Kidney (tissue), 14 donors: ENCODE measurements around the gene CYBA. TPM values are rescaled to one million over a fixed set of nuclear protein-coding genes. Genes with fewer than 3 reads are reported as not detected.

Experiments used
- DNase-seq, 5 donors: peaks; one replicate each; pipeline ENCODE4 v3.0.0-alpha.2; 2013 to 2020
- FAIRE-seq: peaks from 2 replicates; lab custom pipeline; 2012; peaks lifted over from hg19 to GRCh38; lab: Jason Lieb, UNC
- H3K27ac ChIP-seq, 2 donors: one replicate each; pipeline ENCODE4 v1.7.0; 2013; ENCODE audit warnings: low read depth in 2 of 2, low read length in 2 of 2, inconsistent platforms in 1 of 2
- H3K27me3 ChIP-seq: one replicate; pipeline ENCODE4 v1.7.1; 2013; ENCODE audit warnings: low read length, inconsistent platforms; ENCODE audit not compliant: control insufficient read depth, insufficient read depth
- H3K36me3 ChIP-seq, 3 donors: one replicate each; pipeline versions ENCODE4 v1.7.0 to v1.7.1; 2013; ENCODE audit warnings: low read length in 3 of 3, control low read depth in 1 of 3, inconsistent platforms in 1 of 3; ENCODE audit not compliant: insufficient read depth in 3 of 3, control insufficient read depth in 2 of 3
- H3K4me1 ChIP-seq, 3 donors: one replicate each; pipeline versions ENCODE4 v1.7.0 to v1.7.1; 2013; ENCODE audit warnings: low read length in 3 of 3, inconsistent platforms in 1 of 3, low read depth in 1 of 3; ENCODE audit not compliant: control insufficient read depth in 2 of 3, insufficient read depth in 2 of 3
- H3K4me3 ChIP-seq, 3 donors: one replicate each; pipeline versions ENCODE4 v1.7.0 to v1.8.1; 2013; ENCODE audit warnings: low read length in 3 of 3, control low read depth in 1 of 3, inconsistent platforms in 1 of 3
- H3K9ac ChIP-seq, 3 donors: one replicate each; pipeline versions ENCODE4 v1.7.0 to v1.7.1; 2013; ENCODE audit warnings: low read length in 3 of 3, control low read depth in 1 of 3, inconsistent platforms in 1 of 3
- H3K9me3 ChIP-seq, 3 donors: one replicate each; pipeline versions ENCODE4 v1.7.0 to v1.7.1; 2013; ENCODE audit warnings: low read length in 3 of 3, control low read depth in 1 of 3, inconsistent platforms in 1 of 3; ENCODE audit not compliant: control insufficient read depth in 2 of 3, insufficient read depth in 1 of 3
- intact Hi-C: fragments of 100-400 bp; cut with DNase I; formaldehyde crosslinking; loops from one replicate; pipeline ENCODE4 v1.11.1; 2022
- polyA plus RNA-seq: library from polyadenylated mRNA; stranded (reverse); fragments of 350-450 nt; fragmentation: Illumina TruSeq; extraction: RNeasy Lipid Tissue Mini Kit (QIAGEN cat#74804); gene quantifications from one replicate; pipeline ENCODE4 v1.2.3, GENCODE V29; 2014; ENCODE audit warnings: low read depth, low replicate concordance; ENCODE audit not compliant: insufficient read depth
- total RNA-seq: library from RNA; stranded (reverse); fragmentation: NEBNext Ultra II Directional; extraction: Animal tissue kit (Norgen Biotek cat#: 25700); gene quantifications from one replicate; pipeline ENCODE4 v1.2.1, GENCODE V29; 2021
- TF ChIP-seq, protein P1 (sequence below): IDR thresholded peaks from 3 replicates; pipeline ENCODE4 v1.5.1; 2012; ENCODE audit warnings: mild to moderate bottlenecking, moderate library complexity, borderline replicate concordance; ENCODE audit not compliant: insufficient read depth; ENCODE audit errors: extremely low read depth
- donor health status: control.
- donor health status: control.
- donor health status: control.
- donor health status: control.
- donor health status: control.
- donor health status: DM: yes; HTN: yes; CAD: no.
- donor health status: Normal renal cell carcinoma (clear cell type).

The CYBA gene
- total and polyA plus RNA-seq, 2 donors from 2014 or later: 263 to 395 TPM

DNA sequence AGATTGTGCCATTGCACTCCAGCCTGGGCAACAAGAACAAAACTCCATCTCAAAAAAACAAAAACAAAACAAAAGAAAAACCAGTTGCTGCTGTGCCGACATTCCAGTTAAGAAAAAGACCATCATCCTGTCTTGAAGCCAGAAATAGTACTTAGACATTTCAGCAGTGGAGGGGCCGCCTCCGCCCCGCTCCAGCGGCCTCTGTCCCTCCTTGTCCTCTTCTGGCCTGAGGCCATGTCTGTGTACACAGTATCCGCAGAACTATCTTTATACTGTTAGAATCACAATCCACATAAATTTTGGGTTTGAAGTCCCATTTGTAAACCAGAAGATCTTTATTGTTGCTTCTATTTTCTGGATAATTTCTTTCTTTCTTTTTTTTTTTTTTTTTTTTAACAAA is 55.8 kb downstream of the CYBA start:
- no peak overlapping the region for H3K4me3 ChIP-seq
- no peak overlapping the region for H3K27ac ChIP-seq
- TF ChIP-seq, protein P1, sequence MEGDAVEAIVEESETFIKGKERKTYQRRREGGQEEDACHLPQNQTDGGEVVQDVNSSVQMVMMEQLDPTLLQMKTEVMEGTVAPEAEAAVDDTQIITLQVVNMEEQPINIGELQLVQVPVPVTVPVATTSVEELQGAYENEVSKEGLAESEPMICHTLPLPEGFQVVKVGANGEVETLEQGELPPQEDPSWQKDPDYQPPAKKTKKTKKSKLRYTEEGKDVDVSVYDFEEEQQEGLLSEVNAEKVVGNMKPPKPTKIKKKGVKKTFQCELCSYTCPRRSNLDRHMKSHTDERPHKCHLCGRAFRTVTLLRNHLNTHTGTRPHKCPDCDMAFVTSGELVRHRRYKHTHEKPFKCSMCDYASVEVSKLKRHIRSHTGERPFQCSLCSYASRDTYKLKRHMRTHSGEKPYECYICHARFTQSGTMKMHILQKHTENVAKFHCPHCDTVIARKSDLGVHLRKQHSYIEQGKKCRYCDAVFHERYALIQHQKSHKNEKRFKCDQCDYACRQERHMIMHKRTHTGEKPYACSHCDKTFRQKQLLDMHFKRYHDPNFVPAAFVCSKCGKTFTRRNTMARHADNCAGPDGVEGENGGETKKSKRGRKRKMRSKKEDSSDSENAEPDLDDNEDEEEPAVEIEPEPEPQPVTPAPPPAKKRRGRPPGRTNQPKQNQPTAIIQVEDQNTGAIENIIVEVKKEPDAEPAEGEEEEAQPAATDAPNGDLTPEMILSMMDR: no peak
- DNase-seq: no peak
- intact Hi-C loops: no loop called here
- no peaks in the 10 kb centered on the region for H3K27me3 ChIP-seq
- peaks cover 0 to 3% (median 0%) of the 10 kb centered on the region in 3 donors for H3K4me1 ChIP-seq
- H3K9ac ChIP-seq: no peak overlapping the region
- FAIRE-seq: no peak
- H3K9me3 ChIP-seq: no peaks in the 10 kb centered on the region
- H3K36me3 ChIP-seq: peaks cover 2 to 20% (median 15%) of the 10 kb centered on the region in 3 donors

DNA sequence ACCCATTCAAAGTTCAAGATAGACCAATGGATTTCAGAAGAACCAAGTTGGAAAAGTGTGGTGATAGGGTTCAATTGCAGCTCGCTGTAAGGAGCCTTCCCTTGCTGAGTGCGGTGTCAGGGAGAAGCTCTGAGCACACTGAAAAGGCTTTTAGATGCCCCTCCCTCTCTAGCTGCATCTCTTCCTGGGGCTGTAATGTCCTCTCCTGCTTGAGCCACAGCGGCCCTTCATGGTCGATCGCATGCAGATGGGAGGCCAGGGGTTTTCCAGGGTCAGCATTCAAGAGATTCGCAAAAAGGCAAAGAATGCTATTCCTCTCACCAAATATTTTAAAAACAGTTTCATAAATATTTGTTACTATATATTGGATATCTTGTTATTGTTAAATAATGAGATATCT is 56.9 kb downstream of the CYBA start:
- DNase-seq (no peak), FAIRE-seq (no peak)
- TF ChIP-seq, protein P1: no peak
- no peaks in the 10 kb centered on the region for H3K4me1 ChIP-seq
- no peak overlapping the region for H3K9ac ChIP-seq
- H3K27ac ChIP-seq: no peak overlapping the region
- intact Hi-C loops: no loop called here
- peaks cover 2 to 25% (median 15%) of the 10 kb centered on the region in 3 donors for H3K36me3 ChIP-seq
- H3K4me3 ChIP-seq: no peak overlapping the region
- no peaks in the 10 kb centered on the region for H3K27me3 ChIP-seq
- no peaks in the 10 kb centered on the region for H3K9me3 ChIP-seq

DNA sequence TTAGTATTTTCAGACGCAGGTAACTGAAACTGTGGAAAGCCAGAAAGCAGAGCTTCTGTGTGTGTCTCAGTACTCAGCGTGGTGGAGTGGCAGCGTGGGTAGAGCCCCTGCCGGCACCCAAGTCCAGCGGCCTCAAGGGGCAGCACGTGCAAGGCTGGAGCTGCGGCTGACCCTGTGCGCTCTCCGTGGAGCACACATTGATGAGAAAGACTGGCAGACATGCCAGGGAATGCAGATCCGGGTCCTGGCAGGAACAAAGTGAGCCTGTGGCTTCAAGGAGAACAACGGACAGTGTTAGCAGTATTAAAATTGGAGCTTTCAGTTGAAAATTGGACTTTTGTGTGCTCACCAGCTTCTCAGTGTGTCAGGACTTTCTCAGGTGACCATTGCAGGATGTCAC is 57.4 kb downstream of the CYBA start:
- Histone ChIP-seq H3K36me3 (peaks cover 2 to 25% (median 15%) of the 10 kb centered on the region in 3 donors), H3K4me1 (no peaks in the 10 kb centered on the region), H3K9ac (no peak overlapping the region), H3K27me3 (no peaks in the 10 kb centered on the region), H3K9me3 (no peaks in the 10 kb centered on the region), H3K4me3 (no peak overlapping the region), H3K27ac (no peak overlapping the region)
- FAIRE-seq (no peak), DNase-seq (no peak)
- TF ChIP-seq, protein P1: no peak
- intact Hi-C loops: no loop called here

Other genes starting within 250 kb of the CYBA start
- 9.2 TPM for gene ZFPM1, start 197.8 kb downstream of the CYBA start, total RNA-seq
- 1.9 TPM for gene ZFPM1, start 197.8 kb downstream of the CYBA start, polyA plus RNA-seq
- gene ZC3H18, start 80.7 kb downstream of the CYBA start, total RNA-seq: 38.2 TPM
- 11.4 TPM for gene ZC3H18, start 80.7 kb downstream of the CYBA start, polyA plus RNA-seq
- gene IL17C, start 12.5 kb downstream of the CYBA start, total RNA-seq: not detected
- not detected for gene IL17C, start 12.5 kb downstream of the CYBA start, polyA plus RNA-seq
- 35.4 TPM for gene MVD, start 12.0 kb upstream of the CYBA start, total RNA-seq
- gene MVD, start 12.0 kb upstream of the CYBA start, polyA plus RNA-seq: 48.9 TPM
- 2.3 TPM for gene SNAI3, start 35.5 kb upstream of the CYBA start, total RNA-seq
- gene SNAI3, start 35.5 kb upstream of the CYBA start, polyA plus RNA-seq: 0.75 TPM
- 31.4 TPM for gene RNF166, start 55.4 kb upstream of the CYBA start, total RNA-seq
- gene RNF166, start 55.4 kb upstream of the CYBA start, polyA plus RNA-seq: 16.3 TPM
- 18.8 TPM for gene CTU2, start 55.5 kb upstream of the CYBA start, total RNA-seq
- gene CTU2, start 55.5 kb upstream of the CYBA start, polyA plus RNA-seq: 11.1 TPM
- gene PIEZO1, start 134.2 kb upstream of the CYBA start, total RNA-seq: 124 TPM
- 103 TPM for gene PIEZO1, start 134.2 kb upstream of the CYBA start, polyA plus RNA-seq
- gene CDT1, start 152.7 kb upstream of the CYBA start, total RNA-seq: 1.5 TPM
- 0.56 TPM for gene CDT1, start 152.7 kb upstream of the CYBA start, polyA plus RNA-seq
- gene APRT, start 160.9 kb upstream of the CYBA start, total RNA-seq: 105 TPM
- gene APRT, start 160.9 kb upstream of the CYBA start, polyA plus RNA-seq: 204 TPM
- 37.2 TPM for gene GALNS, start 205.9 kb upstream of the CYBA start, total RNA-seq
- 15.8 TPM for gene GALNS, start 205.9 kb upstream of the CYBA start, polyA plus RNA-seq
- 48.3 TPM for gene TRAPPC2L, start 206.1 kb upstream of the CYBA start, total RNA-seq
- gene TRAPPC2L, start 206.1 kb upstream of the CYBA start, polyA plus RNA-seq: 155 TPM
- not detected for gene PABPN1L, start 215.6 kb upstream of the CYBA start, total RNA-seq
- gene PABPN1L, start 215.6 kb upstream of the CYBA start, polyA plus RNA-seq: not detected